MG63 (cell line): ENCODE results near the gene CCDC68. TPM values are rescaled to one million over a fixed set of nuclear protein-coding genes. Genes with fewer than 3 reads are reported as not detected.
A peak's percentile ranks its signal among the peaks of the same experiment; 100 is the strongest.

Experiments
- DNase-seq: peaks from one replicate; pipeline ENCODE4 v3.0.0-alpha.2; 2020
- H3K27me3 ChIP-seq: fragments of 250-450 bp; sonication (Bioruptor Pico); 2 replicates; pipeline ENCODE4 v1.5.1; 2020; ENCODE audit warnings: mild to moderate bottlenecking, moderate library complexity
- H3K36me3 ChIP-seq: fragments of 250-450 bp; sonication (Bioruptor Pico); 2 replicates; pipeline ENCODE4 v1.5.1; 2020; ENCODE audit warnings: mild to moderate bottlenecking, moderate library complexity
- H3K4me3 ChIP-seq: fragments of 250-450 bp; sonication (Bioruptor Pico); 2 replicates; pipeline ENCODE4 v1.5.1; 2020; ENCODE audit warnings: mild to moderate bottlenecking, moderate library complexity
- H3K9me3 ChIP-seq: fragments of 250-450 bp; sonication (Bioruptor Pico); 2 replicates; pipeline ENCODE4 v1.5.1; 2020; ENCODE audit warnings: mild to moderate bottlenecking, moderate library complexity
- total RNA-seq: library from RNA; depleted of rRNA; stranded (reverse); fragments of >200 nt; shearing (Covaris generic); gene quantifications from 2 replicates; pipeline ENCODE4 v1.2.3, GENCODE V29; 2014; ENCODE audit warnings: low replicate concordance; rRNA removed

Gene CCDC68, protein sequence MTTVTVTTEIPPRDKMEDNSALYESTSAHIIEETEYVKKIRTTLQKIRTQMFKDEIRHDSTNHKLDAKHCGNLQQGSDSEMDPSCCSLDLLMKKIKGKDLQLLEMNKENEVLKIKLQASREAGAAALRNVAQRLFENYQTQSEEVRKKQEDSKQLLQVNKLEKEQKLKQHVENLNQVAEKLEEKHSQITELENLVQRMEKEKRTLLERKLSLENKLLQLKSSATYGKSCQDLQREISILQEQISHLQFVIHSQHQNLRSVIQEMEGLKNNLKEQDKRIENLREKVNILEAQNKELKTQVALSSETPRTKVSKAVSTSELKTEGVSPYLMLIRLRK
- 0.46 and 1.5 TPM in 2 replicates for total RNA-seq

DNA sequence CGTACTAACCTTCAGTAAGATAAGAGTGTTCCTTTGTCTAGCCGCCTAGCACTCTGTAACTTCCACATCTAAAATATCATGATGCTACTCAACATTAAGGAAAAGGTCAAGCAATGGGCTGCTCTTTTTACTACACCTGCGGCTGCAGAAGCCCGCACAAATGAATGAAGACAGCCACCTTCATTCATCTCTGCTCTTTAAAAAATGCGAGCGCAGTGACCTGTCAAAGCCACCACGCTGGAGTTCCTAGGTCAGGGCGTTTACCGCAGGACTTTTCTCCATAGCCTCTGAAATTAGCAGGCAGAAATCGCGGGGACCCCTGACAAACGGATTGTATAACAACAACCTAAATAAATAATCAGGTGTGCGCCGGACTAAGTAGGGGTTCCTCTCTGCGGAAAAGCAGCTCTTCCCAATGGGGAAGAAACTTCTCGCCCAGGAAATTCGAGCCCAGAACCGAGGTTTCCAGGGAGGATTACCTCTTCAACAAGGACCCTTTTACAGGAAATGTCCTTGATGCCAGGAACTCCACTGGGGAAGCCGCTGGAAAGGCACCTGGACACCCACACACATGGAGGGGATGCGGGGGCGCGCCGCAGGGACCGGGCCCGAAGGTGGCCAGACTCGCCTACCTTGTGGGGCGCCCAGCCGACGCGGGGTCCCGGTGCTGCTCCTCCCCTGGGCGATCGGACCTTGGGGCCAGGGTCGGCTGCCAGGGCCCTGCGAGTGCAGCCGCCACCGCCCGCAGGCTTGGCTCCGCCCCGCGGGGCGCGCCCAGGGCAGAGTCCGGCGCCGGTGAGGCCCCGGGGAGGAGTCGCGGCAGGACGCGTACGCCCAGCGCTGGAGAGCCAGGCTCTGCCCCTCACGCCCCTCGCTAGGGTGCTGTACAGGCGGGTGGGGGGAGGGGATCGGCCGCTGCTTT lies at the start of gene CCDC68:
TSS of gene CCDC68 (minus strand) at position 758 of the 922 bp plus-strand sequence. CDS start 16,670 bp downstream, outside the sequence.
- Histone ChIP-seq H3K4me3 (peak within 1 kb of the TSS; percentile 29; the same call in 1 of the 2 replicates), H3K9me3 (no peaks in the 10 kb centered on the region), H3K36me3 (no peaks in the 10 kb centered on the region), H3K27me3 (no peaks in the 10 kb centered on the region)
- peak; percentile 61 for DNase-seq

DNA sequence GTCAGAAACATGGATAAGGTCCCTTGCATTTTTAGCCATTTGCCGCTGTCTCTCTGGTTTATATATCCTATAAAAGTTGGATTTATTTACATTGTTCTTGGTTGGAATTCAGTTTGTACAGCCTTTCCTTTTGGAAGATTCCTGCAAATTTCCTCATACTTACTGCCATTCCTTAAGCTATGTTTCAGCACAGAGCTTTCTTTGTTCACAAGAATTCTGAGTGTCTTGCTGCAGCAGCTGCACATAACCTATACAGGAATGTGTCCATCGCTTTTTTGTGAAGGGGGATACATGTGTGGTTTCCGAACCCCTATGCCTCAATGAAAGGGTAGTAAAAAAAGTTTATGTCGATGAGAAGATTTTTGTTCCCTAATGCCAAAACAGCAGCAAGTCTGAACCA lies 48.3 kb upstream of the CCDC68 start:
- H3K27me3 ChIP-seq, result 0 out of 2 replicates have a peak, but pooled peaks cover 2% of the 10 kb centered on the region
- no peak for DNase-seq
- H3K36me3 ChIP-seq, result no peaks in the 10 kb centered on the region
- H3K9me3 ChIP-seq, result no peaks in the 10 kb centered on the region
- H3K4me3 ChIP-seq, result no peak overlapping the region

DNA sequence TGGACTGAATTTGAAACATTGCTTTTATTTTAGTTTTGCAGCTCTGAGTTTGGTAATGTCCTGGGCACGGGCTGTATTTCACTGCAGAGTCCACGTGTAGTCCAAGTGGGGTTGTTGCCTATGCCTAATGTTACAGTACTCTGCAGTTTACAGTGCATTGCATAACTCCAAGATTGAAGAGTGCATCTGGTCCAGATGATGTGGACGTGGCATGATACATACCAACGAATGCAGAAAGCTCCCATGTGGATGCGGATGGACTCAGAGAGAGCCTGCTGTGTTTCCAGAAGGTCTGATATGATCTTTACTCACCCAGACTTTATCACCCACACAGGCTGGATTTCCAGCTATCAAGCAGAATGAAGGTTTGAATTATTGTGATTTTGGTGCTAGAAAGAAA lies 44.4 kb upstream of the CCDC68 start:
- no peak for DNase-seq
- no peaks in the 10 kb centered on the region for H3K36me3 ChIP-seq
- H3K9me3 ChIP-seq, result no peaks in the 10 kb centered on the region
- H3K27me3 ChIP-seq, result 0 out of 2 replicates have a peak, but pooled peaks cover 2% of the 10 kb centered on the region
- no peak overlapping the region for H3K4me3 ChIP-seq

DNA sequence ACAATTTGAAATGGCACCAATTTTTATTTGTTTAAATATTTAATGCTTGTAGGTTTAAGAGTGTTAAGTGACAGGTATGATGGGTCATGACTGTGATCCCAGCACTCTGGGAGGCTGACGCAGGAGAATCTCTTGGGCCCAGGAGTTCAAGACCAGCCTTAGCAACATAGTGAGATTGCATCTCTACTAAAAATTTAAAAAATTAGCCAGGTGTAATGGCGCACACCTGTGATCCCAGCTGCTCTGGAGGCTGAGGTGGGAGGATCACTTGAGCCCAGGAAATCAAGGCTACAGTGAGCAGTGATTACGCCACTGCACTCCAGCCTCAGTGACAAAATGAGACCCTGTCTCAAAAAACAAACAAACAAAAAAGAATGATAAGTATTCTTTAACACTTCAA lies 43.0 kb upstream of the CCDC68 start:
- H3K9me3 ChIP-seq, result no peaks in the 10 kb centered on the region
- DNase-seq, result no peak
- no peaks in the 10 kb centered on the region for H3K36me3 ChIP-seq
- H3K4me3 ChIP-seq, result no peak overlapping the region
- 0 out of 2 replicates have a peak, but pooled peaks cover 2% of the 10 kb centered on the region for H3K27me3 ChIP-seq

DNA sequence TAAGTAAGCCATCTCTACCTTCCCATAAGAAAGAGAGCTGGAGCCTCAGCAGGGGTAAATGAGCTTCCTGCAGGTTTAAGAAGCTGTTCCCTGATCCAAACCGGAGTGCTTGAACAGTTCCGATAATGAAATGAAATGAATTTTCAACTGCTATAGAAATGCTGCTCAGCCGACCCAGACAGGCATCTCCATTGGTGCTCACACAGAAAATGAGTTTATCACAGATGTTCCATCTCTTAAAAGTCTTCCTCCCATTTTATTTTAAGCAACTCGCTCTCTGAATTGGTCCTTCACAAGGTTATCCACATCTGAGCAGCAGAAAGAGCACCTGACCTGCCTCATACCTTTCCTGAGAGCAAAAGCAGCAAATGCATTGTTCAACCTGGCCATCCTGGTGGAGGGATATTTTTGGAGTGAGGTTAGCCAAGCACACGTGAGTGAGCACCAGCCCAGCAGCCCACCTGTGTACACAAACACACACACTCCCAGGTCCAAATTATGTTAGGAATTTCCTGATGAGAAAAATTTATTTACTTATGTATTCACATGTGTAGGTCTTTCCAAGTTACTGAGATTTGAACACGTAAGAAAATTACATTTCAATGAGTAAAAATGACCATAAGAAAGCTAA lies 42.2 kb upstream of the CCDC68 start:
- Histone ChIP-seq H3K9me3 (no peaks in the 10 kb centered on the region), H3K36me3 (no peaks in the 10 kb centered on the region), H3K27me3 (no peaks in the 10 kb centered on the region), H3K4me3 (no peak overlapping the region)
- no peak for DNase-seq

DNA sequence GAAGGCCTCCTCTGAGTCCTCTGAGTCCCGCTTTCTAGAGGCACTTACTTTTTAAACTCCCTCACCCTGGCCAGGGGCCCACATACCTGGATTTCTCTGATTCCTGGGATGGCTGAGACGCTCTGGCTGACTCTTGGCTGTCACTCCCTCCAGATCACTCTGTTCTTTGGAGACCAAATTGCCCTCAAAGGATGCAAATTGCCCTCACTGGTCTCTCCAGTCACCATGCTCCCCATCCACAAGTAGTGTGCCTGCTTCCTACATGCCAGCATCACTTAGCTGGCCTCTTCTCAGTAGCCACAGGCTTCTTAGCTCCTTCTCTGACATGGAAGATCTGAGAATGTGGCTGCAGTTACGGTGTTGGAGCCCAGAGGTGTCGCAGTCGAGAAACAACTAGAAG lies 41.3 kb upstream of the CCDC68 start:
- no peak for DNase-seq
- no peaks in the 10 kb centered on the region for H3K36me3 ChIP-seq
- no peaks in the 10 kb centered on the region for H3K9me3 ChIP-seq
- no peaks in the 10 kb centered on the region for H3K27me3 ChIP-seq
- H3K4me3 ChIP-seq, result no peak overlapping the region

DNA sequence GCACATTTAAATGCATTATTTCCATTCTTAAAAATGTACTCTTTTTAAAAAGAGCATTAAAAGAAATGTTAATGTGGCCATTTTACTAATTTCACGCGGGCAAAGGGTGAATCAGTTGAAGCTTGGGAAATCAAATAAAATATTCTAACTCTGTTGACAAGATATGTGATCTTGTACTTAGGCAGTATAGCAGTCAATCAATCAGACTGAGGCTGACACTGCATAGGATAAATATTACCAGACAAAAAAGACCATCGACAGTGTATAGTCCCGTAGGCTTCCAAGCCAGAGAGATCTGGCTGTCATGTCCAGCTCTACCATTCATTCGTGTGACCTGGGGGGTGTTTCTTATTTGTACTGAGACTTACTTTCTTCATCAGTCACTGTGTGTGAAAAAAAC lies 39.8 kb upstream of the CCDC68 start:
- H3K4me3 ChIP-seq, result no peak overlapping the region
- H3K9me3 ChIP-seq, result no peaks in the 10 kb centered on the region
- no peaks in the 10 kb centered on the region for H3K36me3 ChIP-seq
- H3K27me3 ChIP-seq, result no peaks in the 10 kb centered on the region
- no peak for DNase-seq

DNA sequence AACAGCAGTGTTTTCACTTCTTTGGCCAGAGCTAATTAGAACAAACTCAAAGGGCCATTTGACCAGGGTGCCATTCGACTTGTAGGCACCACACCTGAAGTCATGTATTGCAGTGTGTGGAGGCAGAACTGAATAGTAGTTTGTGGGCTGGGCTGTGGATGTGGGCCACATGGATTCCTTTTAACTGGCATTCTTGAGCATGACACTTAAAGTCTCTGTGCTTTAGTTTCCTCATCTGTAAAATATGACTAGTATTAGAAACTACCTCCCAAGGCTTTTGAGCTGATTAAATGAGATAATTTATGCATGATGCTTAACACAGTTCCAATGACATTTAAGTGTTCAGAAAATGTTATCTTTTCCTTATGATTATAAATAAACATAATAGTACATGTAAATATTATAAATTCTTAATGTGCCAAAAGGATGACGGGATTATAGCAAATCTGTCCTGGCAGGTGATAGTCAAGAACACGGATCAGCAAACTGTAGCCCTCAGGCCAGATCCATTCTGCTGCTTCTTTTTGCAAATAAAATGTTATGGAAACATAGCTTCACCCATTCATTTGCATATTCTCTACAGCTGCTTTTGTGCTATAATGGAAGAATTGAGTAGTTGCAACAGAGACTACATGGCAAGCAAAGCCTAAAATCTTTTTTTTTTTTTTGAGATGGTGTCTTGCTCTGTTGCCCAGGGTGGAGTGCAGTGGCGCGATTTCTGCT lies 36.3 kb upstream of the CCDC68 start:
- DNase-seq, result no peak
- Histone ChIP-seq H3K36me3 (no peaks in the 10 kb centered on the region), H3K27me3 (no peaks in the 10 kb centered on the region), H3K4me3 (no peak overlapping the region), H3K9me3 (no peaks in the 10 kb centered on the region)

DNA sequence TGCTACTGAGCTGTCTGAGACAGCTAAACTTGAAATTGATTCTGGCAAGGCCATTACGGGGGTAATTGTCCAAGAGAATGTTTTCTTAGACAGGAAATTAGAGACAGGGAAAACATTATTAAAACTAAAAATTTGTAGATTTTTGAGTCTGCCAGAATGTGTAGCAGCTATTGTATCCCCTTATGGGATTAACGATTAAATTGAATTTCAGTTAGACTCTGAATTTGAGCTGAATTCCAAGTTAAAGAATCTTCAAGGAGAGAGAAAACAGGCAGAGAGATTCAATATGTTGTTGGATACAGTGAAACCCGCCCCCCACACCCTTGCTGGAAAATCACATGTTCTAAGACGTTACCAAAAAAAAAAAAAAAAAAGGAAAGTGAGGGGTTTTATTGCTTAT lies 32.7 kb upstream of the CCDC68 start:
- H3K9me3 ChIP-seq, result no peaks in the 10 kb centered on the region
- H3K36me3 ChIP-seq, result no peaks in the 10 kb centered on the region
- H3K27me3 ChIP-seq, result no peaks in the 10 kb centered on the region
- no peak overlapping the region for H3K4me3 ChIP-seq
- no peak for DNase-seq

DNA sequence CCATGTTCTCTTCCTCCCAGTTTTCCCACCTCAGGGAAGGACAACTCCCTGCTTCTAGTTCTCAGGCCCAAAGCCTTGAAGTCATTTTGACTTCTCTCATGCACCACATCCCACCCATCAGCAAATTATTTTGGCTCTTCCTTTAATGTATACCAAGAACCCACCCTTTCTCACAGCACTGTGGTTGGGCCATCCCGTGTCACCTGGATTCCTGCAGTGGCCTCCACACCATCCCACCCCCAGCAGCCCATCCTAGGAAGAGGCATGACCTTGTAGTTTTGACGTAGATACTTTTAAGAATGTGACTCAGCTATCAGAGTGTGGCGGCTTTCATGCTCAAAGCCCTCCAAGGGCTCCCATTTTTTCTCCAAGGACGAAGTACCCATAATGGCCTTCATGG lies 25.6 kb upstream of the CCDC68 start:
- H3K9me3 ChIP-seq, result no peaks in the 10 kb centered on the region
- no peak overlapping the region for H3K4me3 ChIP-seq
- H3K36me3 ChIP-seq, result no peaks in the 10 kb centered on the region
- no peaks in the 10 kb centered on the region for H3K27me3 ChIP-seq
- DNase-seq, result no peak

DNA sequence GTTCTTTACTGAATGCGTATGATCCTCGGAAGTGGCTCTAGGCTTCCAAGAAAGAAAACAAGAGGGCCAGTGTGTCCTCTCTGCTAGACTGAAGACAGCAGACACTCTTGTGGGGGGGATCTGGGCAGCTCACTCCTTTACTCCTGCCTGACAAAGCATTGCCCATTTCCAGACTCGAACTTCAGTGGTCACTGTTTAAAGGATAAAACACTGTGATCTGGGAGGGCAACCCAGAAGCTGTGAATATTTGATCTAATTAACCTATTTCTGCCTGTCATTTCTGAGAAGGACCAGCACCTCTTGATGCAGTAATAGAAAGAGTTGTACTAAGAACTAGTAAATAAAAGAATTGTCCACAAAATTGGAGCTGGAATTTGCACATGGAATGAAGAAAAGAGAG lies 24.5 kb upstream of the CCDC68 start:
- no peaks in the 10 kb centered on the region for H3K36me3 ChIP-seq
- H3K27me3 ChIP-seq, result no peaks in the 10 kb centered on the region
- H3K4me3 ChIP-seq, result no peak overlapping the region
- H3K9me3 ChIP-seq, result no peaks in the 10 kb centered on the region
- no peak for DNase-seq

DNA sequence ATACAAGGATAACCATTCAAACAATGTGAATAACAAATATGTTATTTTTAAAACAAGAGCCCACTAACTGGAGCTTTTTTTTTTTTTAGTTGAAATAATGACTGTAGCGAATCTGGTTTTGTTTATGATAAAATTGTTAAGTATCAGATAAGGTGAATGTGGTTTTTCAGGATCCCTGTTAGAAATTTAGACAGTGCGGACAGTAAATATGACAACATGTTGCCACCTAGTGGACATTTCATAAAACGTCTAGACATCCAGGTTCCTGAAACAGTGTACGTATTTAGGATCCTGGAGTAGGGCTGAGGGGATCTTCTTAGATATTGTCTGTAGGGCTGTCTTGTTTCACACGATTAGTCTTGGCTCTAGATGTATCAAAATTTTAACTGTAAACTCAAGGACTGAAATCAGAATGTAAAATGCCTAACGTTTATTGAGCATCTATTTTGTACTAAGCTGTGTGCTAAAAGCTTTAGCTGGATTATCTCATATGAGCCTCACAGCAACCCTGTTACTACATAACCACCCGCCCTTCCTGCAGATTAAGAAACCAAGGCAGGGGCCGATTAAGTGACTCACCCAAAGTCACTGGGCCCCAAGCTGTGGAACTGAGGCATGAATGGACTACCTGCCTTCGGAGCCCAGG lies 23.9 kb upstream of the CCDC68 start:
- H3K36me3 ChIP-seq, result no peaks in the 10 kb centered on the region
- DNase-seq, result no peak

DNA sequence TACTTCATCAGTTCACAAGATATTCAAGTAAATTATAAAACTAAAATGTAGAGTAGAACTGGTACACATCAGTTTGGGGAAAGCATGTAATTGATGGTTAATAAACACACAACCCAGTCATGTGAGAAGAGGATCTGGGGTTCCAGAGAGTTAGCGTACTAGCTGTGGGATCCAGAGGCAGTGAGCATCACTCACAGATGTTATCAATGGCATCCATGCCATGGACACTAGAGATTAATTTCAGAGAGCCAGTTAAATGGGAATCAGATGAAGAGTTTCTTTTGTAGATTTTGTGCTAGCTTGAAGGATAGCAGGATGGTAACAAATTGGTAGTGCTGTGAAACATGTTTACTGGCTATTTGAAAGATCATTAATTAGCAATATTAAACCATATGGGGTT lies 21.8 kb upstream of the CCDC68 start:
- Histone ChIP-seq H3K9me3 (no peaks in the 10 kb centered on the region), H3K36me3 (no peaks in the 10 kb centered on the region), H3K27me3 (no peaks in the 10 kb centered on the region), H3K4me3 (no peak overlapping the region)
- no peak for DNase-seq

More for the DNA sequence above, 23.9 kb upstream of the CCDC68 start:
- Histone ChIP-seq H3K4me3 (no peak overlapping the region), H3K27me3 (no peaks in the 10 kb centered on the region), H3K9me3 (no peaks in the 10 kb centered on the region)

DNA sequence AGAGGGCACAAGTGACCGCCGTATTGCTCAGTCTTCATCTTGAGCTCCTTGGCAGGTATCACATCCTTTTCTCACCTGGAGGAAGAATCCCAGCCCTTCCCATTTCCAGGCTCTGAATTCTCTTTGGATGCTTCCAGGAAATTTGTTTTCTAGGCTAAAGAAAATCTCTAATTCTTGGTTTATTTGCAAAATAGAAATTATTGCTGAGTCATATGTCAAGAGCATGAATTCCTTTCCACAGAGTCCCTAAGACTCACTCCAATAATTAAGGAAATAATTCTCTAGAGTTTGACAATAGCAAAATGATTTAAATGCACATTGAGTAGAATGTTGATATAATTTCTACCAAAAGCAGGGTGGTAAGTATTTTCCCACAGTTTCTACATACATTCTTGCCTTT lies 16.3 kb upstream of the CCDC68 start:
- H3K36me3 ChIP-seq, result no peaks in the 10 kb centered on the region
- no peak for DNase-seq
- no peaks in the 10 kb centered on the region; the same call in 1 of the 2 replicates for H3K9me3 ChIP-seq
- H3K4me3 ChIP-seq, result no peak overlapping the region
- no peaks in the 10 kb centered on the region for H3K27me3 ChIP-seq

DNA sequence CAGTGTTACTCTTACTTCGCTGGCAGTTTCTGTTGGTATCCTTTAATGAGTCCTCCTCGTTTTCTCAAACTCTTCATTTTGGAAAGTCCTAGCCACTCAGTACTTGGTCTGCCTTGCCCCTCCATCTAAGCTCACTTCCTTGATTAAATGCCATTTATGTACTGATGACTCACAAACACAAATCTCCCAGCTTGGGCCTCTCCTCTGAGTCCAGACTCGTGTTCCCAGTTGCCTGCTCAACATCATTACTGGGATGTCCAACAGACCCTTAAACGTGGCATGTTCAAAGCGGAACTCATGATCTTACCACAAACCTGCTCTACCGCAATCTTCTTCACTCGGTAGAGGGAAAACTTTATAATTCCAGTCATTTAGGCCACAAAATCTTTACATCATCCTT lies 13.8 kb upstream of the CCDC68 start:
- Histone ChIP-seq H3K4me3 (no peak overlapping the region), H3K36me3 (no peaks in the 10 kb centered on the region), H3K27me3 (no peaks in the 10 kb centered on the region), H3K9me3 (no peaks in the 10 kb centered on the region; the same call in 1 of the 2 replicates)
- no peak for DNase-seq

DNA sequence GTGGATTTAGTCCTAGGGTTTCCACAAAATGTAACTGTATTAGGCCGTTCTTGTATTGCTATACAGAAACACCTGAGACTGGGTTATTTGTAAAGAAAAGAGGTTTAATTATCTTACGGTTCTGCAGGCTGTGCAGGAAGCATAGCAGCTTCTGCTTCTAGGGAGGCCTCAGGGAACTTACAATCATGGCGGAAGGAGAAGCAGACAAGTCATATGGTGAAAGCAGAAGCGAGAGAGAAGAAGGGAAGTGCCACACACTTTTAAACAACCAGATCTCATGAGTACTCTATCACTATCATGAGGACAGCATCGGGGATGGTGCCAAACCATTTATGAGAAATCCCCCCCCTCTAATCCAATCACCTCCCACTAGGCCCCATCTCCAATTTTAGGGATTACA lies 9.5 kb upstream of the CCDC68 start:
- H3K4me3 ChIP-seq, result no peak overlapping the region
- no peaks in the 10 kb centered on the region for H3K27me3 ChIP-seq
- H3K36me3 ChIP-seq, result no peaks in the 10 kb centered on the region
- no peak for DNase-seq
- H3K9me3 ChIP-seq, result no peaks in the 10 kb centered on the region; the same call in 1 of the 2 replicates
